ENCODE data around the gene CYP17A1. TPM values are rescaled to one million over a fixed set of nuclear protein-coding genes. Genes with fewer than 3 reads are reported as not detected.

The CYP17A1 gene
- polyA plus RNA-seq, 4 donors = 0.39 to 2.5 (median 0.89) TPM

Other genes starting within 250 kb of the CYP17A1 start
- 100 to 1,000 TPM; 122 to 157 (median 132) TPM for gene TRIM8, start 192.9 kb downstream of the CYP17A1 start, polyA plus RNA-seq (ENCODE audit: insufficient read length in 4 of 4)
- 10 to 100 TPM; 28.1 to 35.7 (median 30.1) TPM for gene ARL3, start 123.0 kb downstream of the CYP17A1 start, polyA plus RNA-seq (ENCODE audit: insufficient read length in 4 of 4)
- gene SFXN2, start 122.8 kb downstream of the CYP17A1 start, polyA plus RNA-seq (ENCODE audit: insufficient read length in 4 of 4) = 10 to 100 TPM; 38.8 to 84.1 (median 54.8) TPM
- gene WBP1L, start 93.5 kb downstream of the CYP17A1 start, polyA plus RNA-seq (ENCODE audit: insufficient read length in 4 of 4) = 10 to 100 TPM; 46.4 to 52.4 (median 46.7) TPM
- gene BORCS7, start 16.8 kb upstream of the CYP17A1 start, polyA plus RNA-seq (ENCODE audit: insufficient read length in 4 of 4) = 10 to 100 TPM; 45.9 to 66.4 (median 53.6) TPM
- 10 to 100 TPM; 18.7 to 26.3 (median 22.2) TPM for gene AS3MT, start 32.1 kb upstream of the CYP17A1 start, polyA plus RNA-seq (ENCODE audit: insufficient read length in 4 of 4)
- gene CNNM2, start 80.9 kb upstream of the CYP17A1 start, polyA plus RNA-seq (ENCODE audit: insufficient read length in 4 of 4) = 10 to 100 TPM in 3 of 4 donors, 1 to 10 TPM in 1; 9.7 to 13.1 (median 10.0) TPM